ENCODE results near the gene CNTD1.

DNA sequence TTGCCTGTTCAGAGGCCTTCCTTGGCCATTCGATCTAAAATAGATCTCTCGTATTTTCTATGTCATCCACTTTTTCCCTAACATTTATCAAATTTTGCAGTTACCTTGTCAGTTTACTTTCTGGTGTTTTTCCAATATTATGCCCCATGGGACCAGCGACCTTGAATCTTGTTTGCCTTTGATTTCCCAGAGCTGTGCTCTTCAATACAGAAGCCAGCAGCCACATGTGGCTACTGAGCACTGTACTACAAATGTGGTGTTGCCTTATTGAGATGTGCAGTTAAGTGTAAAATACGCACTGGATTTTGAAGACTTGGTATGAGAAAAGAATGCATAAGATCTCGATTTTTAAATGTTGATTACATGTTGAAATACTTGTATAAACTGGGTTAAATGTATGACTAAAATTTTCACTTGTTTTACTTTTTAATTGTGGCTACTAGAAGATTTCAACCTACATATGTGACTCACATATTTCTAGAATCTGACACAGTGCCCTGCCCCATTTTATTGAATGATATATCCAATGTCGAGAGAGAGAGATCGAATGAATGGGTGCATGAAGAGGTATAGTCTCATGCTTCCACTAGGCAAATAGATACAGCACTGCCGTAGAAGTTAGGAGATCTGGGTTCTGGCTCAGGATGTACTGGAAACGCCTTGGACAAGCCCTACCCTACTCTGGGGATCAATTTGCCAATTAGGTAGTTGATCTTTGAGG, 33.7 kb downstream of the CNTD1 start:
- TF ChIP-seq POLR2AphosphoS5 (IDR thresholded peaks at IDR 0.05; ENCODE audit: low read depth, low read length): no peak
- TF ChIP-seq, protein P1, sequence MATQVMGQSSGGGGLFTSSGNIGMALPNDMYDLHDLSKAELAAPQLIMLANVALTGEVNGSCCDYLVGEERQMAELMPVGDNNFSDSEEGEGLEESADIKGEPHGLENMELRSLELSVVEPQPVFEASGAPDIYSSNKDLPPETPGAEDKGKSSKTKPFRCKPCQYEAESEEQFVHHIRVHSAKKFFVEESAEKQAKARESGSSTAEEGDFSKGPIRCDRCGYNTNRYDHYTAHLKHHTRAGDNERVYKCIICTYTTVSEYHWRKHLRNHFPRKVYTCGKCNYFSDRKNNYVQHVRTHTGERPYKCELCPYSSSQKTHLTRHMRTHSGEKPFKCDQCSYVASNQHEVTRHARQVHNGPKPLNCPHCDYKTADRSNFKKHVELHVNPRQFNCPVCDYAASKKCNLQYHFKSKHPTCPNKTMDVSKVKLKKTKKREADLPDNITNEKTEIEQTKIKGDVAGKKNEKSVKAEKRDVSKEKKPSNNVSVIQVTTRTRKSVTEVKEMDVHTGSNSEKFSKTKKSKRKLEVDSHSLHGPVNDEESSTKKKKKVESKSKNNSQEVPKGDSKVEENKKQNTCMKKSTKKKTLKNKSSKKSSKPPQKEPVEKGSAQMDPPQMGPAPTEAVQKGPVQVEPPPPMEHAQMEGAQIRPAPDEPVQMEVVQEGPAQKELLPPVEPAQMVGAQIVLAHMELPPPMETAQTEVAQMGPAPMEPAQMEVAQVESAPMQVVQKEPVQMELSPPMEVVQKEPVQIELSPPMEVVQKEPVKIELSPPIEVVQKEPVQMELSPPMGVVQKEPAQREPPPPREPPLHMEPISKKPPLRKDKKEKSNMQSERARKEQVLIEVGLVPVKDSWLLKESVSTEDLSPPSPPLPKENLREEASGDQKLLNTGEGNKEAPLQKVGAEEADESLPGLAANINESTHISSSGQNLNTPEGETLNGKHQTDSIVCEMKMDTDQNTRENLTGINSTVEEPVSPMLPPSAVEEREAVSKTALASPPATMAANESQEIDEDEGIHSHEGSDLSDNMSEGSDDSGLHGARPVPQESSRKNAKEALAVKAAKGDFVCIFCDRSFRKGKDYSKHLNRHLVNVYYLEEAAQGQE (IDR thresholded peaks at IDR 0.05; ENCODE audit: insufficient read depth in 1 of 2, low read depth in 2 of 2, low read length in 2 of 2): no peak
- no peak for TF ChIP-seq TAF1 (IDR thresholded peaks at IDR 0.05; ENCODE audit: borderline replicate concordance, insufficient read depth, low read length)
